RWPE1 (cell line): ENCODE results near the gene RAC2.
A peak's percentile ranks its signal among the peaks of the same experiment; 100 is the strongest.

Experiments used
- CTCF ChIA-PET: fragments of 350-600 bp; sonication (Branson Sonifier 250); formaldehyde crosslinking; extraction: SDS; loops from one replicate; lab custom pipeline; 2021; lab: Yijun Ruan, JAX
- POLR2A ChIA-PET: fragments of 400-600 bp; formaldehyde crosslinking; extraction: SDS; loops from one replicate; lab custom pipeline; 2020; ENCODE audit warnings: antibody characterized with exemption; ENCODE audit not compliant: low non-redundant PET; lab: Yijun Ruan, JAX
- DNase-seq: peaks from one replicate; pipeline ENCODE4 v3.0.0; 2012; ENCODE audit warnings: low spot score
- H3K27ac ChIP-seq: fragments of 450-650 bp; 2 replicates; pipeline ENCODE4 v1.5.1; 2017
- TF ChIP-seq, protein P1 (sequence below): fragments of 450-650 bp; conservative IDR thresholded peaks from 2 replicates; pipeline ENCODE4 v1.5.1; 2017; ENCODE audit warnings: low read depth, mild to moderate bottlenecking

Gene RAC2

DNA sequence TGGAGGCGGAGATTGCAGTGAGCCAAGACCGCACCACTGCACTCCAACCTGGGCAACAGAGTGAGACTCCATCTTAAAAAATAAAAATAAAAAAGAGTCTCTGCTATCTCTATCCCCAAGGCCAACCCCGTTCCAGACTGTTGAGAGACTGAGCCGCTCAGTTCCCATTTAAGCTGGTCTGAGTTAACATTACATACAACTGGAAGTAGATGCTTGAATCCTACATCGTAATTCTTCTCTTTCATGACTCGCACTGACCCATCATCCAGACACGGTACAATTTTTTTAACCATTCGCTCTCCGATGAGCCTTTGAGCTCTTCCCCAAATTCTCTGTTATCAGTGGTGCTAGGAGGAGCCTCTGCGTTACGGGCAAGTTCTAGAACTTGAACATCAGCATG lies 33.3 kb upstream of the RAC2 start:
- H3K27ac ChIP-seq = no peak overlapping the region
- ChIA-PET CTCF (interaction anchor here (0.7 kb wide), 1 partner anchor 11 kb away, joined by 3 read pairs; no protein-coding TSS in a partner anchor), POLR2A (no interaction called here)
- DNase-seq = no peak
- TF ChIP-seq, protein P1, sequence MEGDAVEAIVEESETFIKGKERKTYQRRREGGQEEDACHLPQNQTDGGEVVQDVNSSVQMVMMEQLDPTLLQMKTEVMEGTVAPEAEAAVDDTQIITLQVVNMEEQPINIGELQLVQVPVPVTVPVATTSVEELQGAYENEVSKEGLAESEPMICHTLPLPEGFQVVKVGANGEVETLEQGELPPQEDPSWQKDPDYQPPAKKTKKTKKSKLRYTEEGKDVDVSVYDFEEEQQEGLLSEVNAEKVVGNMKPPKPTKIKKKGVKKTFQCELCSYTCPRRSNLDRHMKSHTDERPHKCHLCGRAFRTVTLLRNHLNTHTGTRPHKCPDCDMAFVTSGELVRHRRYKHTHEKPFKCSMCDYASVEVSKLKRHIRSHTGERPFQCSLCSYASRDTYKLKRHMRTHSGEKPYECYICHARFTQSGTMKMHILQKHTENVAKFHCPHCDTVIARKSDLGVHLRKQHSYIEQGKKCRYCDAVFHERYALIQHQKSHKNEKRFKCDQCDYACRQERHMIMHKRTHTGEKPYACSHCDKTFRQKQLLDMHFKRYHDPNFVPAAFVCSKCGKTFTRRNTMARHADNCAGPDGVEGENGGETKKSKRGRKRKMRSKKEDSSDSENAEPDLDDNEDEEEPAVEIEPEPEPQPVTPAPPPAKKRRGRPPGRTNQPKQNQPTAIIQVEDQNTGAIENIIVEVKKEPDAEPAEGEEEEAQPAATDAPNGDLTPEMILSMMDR = no peak

DNA sequence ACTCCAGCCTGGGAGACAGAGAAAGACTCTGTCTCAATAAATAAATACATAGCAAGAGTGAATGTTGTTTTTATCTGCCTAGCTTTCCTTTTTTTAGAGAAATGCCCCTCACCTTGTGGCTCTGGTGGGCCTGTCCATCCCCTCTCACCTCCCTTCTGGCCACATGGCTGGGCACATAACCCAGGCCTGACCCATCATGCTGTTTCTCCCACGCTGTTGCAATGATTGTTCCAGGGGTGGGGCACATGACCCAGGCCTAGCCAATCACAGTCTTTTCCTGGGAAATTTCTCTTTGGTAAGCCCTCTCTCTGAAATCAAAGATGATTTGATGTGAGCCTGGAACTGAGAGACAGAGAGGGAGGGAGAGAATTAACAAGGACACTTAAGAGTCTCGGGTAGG lies 32.7 kb upstream of the RAC2 start:
- CTCF ChIA-PET = interaction anchor here (0.7 kb wide), 1 partner anchor 28 kb away, joined by 3 read pairs; no protein-coding TSS in a partner anchor
- no peak overlapping the region for H3K27ac ChIP-seq
- DNase-seq = peak; percentile 51
- TF ChIP-seq, protein P1 = no peak
- POLR2A ChIA-PET = no interaction called here

DNA sequence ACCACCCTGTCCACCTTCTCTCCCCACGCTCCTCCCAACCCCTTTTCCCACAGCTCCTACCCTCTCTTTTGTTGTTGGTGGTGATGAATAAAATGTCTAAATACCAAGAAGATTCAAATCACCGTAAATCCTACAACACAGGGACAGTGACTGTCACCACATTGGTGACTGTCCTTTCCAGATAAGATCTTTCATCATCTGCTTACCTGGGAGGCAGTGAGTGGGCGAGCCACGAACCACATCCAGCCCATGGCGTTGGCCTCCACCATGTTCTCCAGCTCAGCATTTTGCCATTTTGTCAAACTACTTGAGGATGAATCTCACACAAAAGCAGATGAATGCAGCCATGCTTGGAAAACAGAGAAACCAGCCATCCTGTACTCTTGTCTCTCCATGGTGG lies 31.6 kb upstream of the RAC2 start:
- TF ChIP-seq, protein P1 = no peak
- ChIA-PET POLR2A (no interaction called here), CTCF (no interaction called here)
- H3K27ac ChIP-seq = no peak overlapping the region
- DNase-seq = no peak

DNA sequence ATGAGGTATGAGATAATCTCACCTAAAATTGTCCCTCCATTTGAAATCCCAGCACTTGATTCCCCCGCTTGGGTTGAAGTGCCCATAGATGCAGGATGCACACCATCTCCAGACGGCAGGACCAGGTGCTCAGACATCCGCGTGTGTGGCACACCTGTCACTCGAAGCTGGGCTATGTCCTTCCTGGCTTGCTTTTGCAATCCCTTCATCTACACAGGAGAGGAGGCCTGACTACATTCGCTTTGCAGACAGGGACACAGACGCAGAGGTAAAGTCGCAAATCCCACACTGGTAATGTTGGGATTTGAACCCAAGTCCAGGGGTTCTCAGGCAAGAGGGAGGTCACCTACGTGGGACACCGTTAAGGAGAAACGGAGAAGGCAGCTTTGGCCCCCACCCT lies 31.1 kb upstream of the RAC2 start:
- H3K27ac ChIP-seq = no peak overlapping the region
- ChIA-PET CTCF (no interaction called here), POLR2A (no interaction called here)
- DNase-seq = no peak
- TF ChIP-seq, protein P1 = no peak

DNA sequence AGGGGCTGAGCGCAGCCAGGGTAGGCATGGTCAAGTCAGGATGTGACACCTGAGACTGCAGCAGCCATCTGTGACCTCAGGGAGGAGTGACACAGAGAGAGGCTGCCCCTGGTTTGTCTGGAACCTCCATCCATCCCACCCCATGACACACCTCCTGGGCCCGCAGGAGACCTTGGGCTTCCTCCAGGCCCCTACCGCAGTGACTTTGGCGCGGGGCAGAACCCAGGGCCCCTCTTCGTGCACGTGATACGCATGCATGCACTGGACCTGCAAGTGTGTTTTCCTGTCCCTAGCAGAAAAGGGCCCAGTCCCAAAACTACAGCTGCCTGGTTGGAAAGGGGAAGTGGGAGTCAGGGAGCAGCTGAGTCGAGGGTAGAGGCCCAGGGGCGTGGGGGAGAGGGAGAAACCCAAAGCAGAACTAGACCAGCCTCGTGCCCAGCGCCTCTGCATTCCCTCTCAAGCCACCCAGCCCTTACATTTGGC lies 30.4 kb upstream of the RAC2 start:
- DNase-seq = no peak
- TF ChIP-seq, protein P1 = no peak
- CTCF ChIA-PET = no interaction called here
- POLR2A ChIA-PET = no interaction called here
- H3K27ac ChIP-seq = no peak overlapping the region

DNA sequence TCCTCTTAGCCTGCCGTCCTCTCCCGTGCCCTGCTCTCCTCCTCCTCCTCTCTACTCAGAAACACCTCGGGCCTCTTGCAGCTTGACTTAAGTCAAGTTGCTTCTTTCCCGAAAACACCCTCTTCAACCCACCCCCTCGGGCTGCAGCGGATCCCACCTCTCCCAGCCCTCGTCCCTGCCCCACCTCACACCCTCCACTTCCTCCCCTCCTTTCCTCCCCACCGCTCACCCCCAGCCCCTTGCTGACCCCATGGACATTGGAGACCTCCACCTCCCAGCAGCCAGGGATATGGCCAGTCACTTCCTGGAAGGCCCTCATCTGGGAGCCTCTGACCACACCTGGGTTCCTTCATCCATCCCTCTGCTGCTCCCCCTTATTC lies 29.8 kb upstream of the RAC2 start:
- TF ChIP-seq, protein P1 = no peak
- CTCF ChIA-PET = interaction anchor here (1.0 kb wide), 1 partner anchor 13 kb away, joined by 4 read pairs; no protein-coding TSS in a partner anchor
- no peak overlapping the region for H3K27ac ChIP-seq
- POLR2A ChIA-PET = no interaction called here
- no peak for DNase-seq
